ENCODE results near the gene CYB5R2. TPM values are rescaled to one million over a fixed set of nuclear protein-coding genes. Genes with fewer than 3 reads are reported as not detected.
A peak's percentile ranks its signal among the peaks of the same experiment; 100 is the strongest.

The CYB5R2 gene
- total RNA-seq, 1 donor from 2014 or later, result 17.2 TPM

DNA sequence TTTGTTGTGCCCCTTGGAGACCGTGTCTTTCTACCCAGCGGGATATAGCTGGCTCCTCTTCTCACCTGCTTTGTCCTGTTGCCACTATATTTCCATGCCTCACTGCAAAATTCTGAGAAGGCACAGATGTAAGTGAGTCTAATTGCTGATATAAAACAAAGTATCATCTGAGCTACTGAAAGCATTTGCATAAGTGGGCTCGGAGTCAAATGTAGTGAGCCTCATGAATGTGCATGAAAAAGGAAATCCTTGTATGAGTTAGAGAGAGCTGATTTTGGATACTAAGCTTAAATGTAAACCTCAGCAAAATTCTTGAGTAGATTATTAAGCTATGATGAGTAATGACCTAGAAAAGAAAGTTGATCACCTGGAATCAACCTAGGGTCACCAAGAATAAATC is 19.1 kb upstream of the CYB5R2 start:
- DNase-seq (ENCODE audit: low read depth), result no peak
- TF ChIP-seq, protein P1, sequence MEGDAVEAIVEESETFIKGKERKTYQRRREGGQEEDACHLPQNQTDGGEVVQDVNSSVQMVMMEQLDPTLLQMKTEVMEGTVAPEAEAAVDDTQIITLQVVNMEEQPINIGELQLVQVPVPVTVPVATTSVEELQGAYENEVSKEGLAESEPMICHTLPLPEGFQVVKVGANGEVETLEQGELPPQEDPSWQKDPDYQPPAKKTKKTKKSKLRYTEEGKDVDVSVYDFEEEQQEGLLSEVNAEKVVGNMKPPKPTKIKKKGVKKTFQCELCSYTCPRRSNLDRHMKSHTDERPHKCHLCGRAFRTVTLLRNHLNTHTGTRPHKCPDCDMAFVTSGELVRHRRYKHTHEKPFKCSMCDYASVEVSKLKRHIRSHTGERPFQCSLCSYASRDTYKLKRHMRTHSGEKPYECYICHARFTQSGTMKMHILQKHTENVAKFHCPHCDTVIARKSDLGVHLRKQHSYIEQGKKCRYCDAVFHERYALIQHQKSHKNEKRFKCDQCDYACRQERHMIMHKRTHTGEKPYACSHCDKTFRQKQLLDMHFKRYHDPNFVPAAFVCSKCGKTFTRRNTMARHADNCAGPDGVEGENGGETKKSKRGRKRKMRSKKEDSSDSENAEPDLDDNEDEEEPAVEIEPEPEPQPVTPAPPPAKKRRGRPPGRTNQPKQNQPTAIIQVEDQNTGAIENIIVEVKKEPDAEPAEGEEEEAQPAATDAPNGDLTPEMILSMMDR (IDR thresholded peaks at IDR 0.05; ENCODE audit: insufficient read depth, low read length, poor library complexity, severe bottlenecking), result no peak
- H3K27me3 ChIP-seq (ENCODE audit: control insufficient read depth, insufficient read depth, low read length), result peaks cover 4% of the 10 kb centered on the region
- H3K4me3 ChIP-seq (ENCODE audit: low read depth, low read length), result no peak overlapping the region
- H3K36me3 ChIP-seq (ENCODE audit: control insufficient read depth, insufficient read depth, low read length), result no peaks in the 10 kb centered on the region

DNA sequence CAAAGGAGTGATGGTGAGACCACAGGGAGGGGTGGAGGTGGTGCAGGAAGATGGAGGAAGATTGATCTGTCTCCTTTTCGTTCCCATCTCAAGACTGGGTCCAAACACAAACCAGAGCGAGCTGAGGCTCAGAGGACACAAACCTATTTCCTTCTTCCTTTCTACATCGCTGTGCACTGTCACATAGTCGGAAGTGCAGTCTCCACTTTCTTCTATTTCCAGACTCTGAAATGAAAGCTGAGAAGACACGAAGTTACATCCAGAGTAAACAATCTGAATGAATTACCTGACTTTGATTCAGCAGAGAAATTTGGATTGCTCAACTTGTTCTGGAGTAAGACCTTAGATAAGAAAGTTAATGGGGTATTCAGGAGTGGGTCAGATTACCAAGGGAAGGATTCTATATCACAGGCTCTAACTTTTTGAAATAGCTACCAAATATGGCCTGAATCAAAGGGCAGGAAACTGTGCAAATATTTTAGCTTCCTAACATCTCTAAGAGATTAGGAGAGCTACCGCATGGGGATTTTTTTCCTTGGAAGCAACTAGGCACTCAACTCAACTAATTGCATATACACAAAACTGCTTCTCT is 18.6 kb upstream of the CYB5R2 start:
- Histone ChIP-seq H3K36me3 (ENCODE audit: control insufficient read depth, insufficient read depth, low read length) (no peaks in the 10 kb centered on the region), H3K27me3 (ENCODE audit: control insufficient read depth, insufficient read depth, low read length) (peaks cover 4% of the 10 kb centered on the region), H3K4me3 (ENCODE audit: low read depth, low read length) (no peak overlapping the region)
- no peak for DNase-seq (ENCODE audit: low read depth)
- TF ChIP-seq, protein P1 (IDR thresholded peaks at IDR 0.05; ENCODE audit: insufficient read depth, low read length, poor library complexity, severe bottlenecking), result no peak

DNA sequence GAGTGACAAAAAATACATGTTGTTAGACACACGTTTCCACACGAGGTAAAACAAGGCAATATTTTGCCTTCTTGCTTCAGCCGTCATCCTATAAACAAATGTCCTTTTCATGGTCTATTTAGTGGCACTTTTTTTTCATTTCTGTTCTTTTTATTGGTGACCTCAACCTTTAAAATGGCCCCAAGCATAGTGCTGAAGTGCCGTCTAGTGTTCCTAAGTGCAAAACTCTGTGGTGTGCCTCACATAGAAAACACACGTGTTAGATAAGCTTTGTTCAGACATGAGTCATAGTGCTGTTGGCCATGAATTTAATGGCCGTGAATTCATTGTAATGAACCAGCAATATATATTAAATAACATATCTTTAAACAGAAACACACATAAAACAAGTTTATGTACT is 17.3 kb upstream of the CYB5R2 start:
- no peak for DNase-seq (ENCODE audit: low read depth)
- TF ChIP-seq, protein P1 (IDR thresholded peaks at IDR 0.05; ENCODE audit: insufficient read depth, low read length, poor library complexity, severe bottlenecking), result no peak
- Histone ChIP-seq H3K36me3 (ENCODE audit: control insufficient read depth, insufficient read depth, low read length) (no peaks in the 10 kb centered on the region), H3K27me3 (ENCODE audit: control insufficient read depth, insufficient read depth, low read length) (peaks cover 4% of the 10 kb centered on the region), H3K4me3 (ENCODE audit: low read depth, low read length) (no peak overlapping the region)

DNA sequence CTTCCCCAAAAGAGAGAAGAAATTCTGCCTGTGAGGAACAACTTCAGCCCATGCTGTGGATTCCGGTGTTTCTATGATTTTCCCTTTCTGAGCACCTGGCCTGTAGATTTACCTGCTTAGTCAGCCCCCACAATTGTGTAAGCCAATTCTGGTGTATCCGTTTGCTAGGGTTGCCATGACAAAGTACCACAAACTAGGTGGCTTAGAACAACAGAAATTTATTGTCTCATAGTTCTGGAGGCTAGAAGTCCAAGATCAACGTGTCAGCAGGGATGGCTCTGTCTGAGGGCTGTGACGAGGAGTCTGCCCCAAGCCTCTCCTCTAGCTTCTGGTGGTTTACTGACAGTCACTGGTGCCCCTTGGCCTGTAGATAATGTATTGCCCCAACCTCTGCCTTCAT is 15.9 kb upstream of the CYB5R2 start:
- no peaks in the 10 kb centered on the region for H3K36me3 ChIP-seq (ENCODE audit: control insufficient read depth, insufficient read depth, low read length)
- DNase-seq (ENCODE audit: low read depth), result no peak
- peaks cover 2% of the 10 kb centered on the region for H3K27me3 ChIP-seq (ENCODE audit: control insufficient read depth, insufficient read depth, low read length)
- no peak overlapping the region for H3K4me3 ChIP-seq (ENCODE audit: low read depth, low read length)
- TF ChIP-seq, protein P1 (IDR thresholded peaks at IDR 0.05; ENCODE audit: insufficient read depth, low read length, poor library complexity, severe bottlenecking), result no peak

DNA sequence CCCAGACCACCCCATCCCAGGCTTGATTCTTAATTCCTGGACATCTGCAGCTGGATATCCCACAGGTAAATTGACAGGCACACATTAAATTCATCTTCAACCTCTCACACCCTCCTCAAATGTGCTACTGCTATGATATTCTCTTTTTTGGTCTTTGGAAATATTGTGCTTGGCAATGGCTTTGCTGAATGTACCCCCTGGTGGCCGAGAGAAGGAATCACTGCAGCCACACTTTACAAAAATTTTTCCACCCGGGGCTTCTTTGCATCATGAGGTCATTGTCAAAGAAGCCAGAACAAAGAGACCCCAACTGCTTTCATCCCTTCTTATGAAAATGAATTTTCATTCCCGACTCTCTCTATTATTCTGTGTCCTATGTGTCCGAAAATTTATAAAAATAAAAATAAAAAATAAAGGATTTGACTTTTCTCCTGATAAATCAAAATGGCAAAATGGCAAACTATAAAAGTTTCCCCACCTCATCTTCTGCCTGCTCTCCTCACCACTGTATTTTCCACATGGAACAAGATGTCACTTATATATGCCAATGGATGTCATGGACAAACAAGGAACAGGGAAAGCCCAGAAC is 15.0 kb upstream of the CYB5R2 start:
- Histone ChIP-seq H3K4me3 (ENCODE audit: low read depth, low read length) (no peak overlapping the region), H3K27me3 (ENCODE audit: control insufficient read depth, insufficient read depth, low read length) (no peaks in the 10 kb centered on the region), H3K36me3 (ENCODE audit: control insufficient read depth, insufficient read depth, low read length) (no peaks in the 10 kb centered on the region)
- TF ChIP-seq, protein P1 (IDR thresholded peaks at IDR 0.05; ENCODE audit: insufficient read depth, low read length, poor library complexity, severe bottlenecking), result peak; percentile 87
- no peak for DNase-seq (ENCODE audit: low read depth)

DNA sequence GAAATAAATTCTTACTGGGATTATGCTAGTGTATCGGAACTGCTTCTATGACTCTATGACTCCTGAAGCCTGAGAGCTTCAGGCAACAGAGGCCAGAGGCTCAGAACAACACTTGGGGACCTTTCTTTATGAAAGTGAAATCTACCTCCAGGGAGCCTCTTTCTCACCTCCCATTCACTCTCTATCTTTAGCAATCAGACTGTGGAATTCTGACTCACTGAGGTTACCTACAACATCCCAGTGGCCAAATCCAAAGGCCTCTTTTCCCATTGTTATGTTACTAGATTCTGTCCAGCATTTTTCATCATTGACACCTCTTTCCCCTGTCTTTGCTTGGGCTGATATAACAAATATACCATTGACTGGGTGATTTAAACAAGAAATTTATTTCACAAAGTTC is 14.1 kb upstream of the CYB5R2 start:
- no peak for DNase-seq (ENCODE audit: low read depth)
- TF ChIP-seq, protein P1 (IDR thresholded peaks at IDR 0.05; ENCODE audit: insufficient read depth, low read length, poor library complexity, severe bottlenecking), result no peak
- H3K36me3 ChIP-seq (ENCODE audit: control insufficient read depth, insufficient read depth, low read length), result no peaks in the 10 kb centered on the region
- no peak overlapping the region for H3K4me3 ChIP-seq (ENCODE audit: low read depth, low read length)
- no peaks in the 10 kb centered on the region for H3K27me3 ChIP-seq (ENCODE audit: control insufficient read depth, insufficient read depth, low read length)

All from kidney epithelial cell (primary cell).